Astrocyte of the hippocampus (primary cell): ENCODE results near the gene TPD52L2.
"Not testable (repeated sequence)": the region's sequence is repeated elsewhere in the genome, so short reads cannot be mapped to it uniquely, and the experiment has no call there.

ENCODE experiments used
- DNase-seq: peaks from one replicate; pipeline ENCODE4 v3.0.0; 2011; ENCODE audit warnings: low read depth, low spot score

The TPD52L2 gene

DNA sequence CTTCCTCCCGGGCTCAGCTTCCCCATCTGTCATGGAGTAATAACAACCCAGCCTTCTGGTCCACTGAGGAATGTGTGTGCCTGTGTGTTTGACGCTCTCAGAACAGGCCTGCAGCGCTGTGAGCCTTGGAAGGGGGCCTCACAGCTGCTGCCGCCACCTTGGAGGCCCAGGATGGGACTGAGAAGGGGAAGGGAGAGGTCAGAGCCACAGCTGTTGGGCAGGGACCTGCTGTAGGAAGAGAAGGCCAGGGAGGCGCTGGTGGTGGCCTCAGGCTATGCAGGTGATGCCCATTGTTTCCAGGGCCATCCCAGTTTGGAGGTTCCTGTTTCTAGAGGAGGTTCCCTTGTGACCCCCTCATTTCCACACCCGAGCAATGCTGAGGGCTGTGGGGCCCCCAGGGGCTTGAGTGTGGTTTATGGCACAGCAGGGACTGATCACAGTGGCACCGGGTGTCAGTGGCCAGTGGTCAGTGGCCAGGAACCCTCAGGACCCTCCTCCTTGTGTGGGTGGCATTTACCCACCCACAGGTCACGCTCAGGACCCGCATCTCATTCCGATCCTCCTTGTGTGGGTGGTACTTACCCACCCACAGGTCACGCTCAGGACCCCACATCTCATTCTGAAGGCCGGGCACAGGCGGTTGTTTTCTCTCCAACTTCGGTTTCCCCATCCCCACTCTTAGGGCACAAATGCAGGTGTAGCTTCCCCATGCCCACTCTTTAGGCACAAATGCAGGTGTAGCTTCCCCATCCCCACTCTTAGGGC lies 14.0 kb downstream of the TPD52L2 start:
- DNase-seq = no peak

DNA sequence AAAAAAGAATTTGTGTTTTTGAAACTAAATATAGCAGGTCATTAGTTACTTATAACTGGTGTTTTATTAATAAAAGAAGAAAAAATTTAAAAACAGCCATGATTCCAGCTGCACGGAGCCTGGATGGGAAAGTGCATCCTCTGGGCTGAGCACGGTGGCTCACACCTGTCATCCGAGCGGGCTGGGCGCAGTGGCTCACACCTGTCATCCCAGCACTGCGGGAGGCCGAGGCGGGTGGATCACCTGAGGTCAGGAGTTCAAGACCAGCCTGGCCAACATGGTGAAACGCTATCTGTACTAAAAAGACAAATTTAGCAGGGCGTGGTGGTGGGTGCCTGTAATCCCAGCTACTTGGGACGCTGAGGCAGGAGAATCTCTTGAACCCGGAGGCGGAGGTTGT lies 15.8 kb downstream of the TPD52L2 start:
- DNase-seq = not testable (repeated sequence)

DNA sequence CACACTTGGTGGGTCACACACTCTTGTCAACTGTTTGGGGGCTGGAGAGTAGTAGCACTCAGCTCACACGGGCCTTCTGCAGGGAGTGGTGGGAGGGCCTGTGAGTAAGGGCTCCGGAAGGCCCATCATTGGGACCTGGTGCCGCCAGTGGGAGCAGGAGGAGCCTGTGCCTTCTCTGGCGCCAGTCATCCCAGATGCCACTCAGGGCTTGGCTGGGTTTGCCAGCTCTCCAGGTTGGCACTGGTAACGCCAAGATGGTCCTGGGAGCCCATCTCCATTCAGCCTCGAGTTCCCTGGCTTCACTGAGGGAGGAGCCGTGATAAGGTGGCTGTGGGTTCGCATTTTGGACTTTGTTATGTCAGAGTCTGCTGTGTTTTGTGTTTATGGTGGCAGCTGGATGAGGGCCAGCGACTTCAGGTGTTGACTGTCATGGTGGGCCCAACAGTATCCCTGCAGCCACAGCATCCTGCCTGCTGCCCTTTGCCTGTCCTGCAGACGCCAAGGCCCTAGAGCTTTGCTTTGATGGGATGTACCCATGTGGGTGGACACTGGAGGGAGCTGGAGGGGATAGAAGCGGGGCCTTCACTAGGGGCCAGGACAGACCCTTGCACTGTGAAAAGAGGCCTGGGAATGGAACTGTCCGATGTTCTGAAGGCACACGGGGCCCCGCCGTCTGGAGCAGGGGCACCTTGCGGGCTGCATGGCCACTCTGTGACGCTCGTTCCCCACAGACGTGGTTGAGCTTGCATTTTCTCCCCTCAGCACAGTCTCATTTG lies 16.6 kb downstream of the TPD52L2 start:
- DNase-seq = no peak

DNA sequence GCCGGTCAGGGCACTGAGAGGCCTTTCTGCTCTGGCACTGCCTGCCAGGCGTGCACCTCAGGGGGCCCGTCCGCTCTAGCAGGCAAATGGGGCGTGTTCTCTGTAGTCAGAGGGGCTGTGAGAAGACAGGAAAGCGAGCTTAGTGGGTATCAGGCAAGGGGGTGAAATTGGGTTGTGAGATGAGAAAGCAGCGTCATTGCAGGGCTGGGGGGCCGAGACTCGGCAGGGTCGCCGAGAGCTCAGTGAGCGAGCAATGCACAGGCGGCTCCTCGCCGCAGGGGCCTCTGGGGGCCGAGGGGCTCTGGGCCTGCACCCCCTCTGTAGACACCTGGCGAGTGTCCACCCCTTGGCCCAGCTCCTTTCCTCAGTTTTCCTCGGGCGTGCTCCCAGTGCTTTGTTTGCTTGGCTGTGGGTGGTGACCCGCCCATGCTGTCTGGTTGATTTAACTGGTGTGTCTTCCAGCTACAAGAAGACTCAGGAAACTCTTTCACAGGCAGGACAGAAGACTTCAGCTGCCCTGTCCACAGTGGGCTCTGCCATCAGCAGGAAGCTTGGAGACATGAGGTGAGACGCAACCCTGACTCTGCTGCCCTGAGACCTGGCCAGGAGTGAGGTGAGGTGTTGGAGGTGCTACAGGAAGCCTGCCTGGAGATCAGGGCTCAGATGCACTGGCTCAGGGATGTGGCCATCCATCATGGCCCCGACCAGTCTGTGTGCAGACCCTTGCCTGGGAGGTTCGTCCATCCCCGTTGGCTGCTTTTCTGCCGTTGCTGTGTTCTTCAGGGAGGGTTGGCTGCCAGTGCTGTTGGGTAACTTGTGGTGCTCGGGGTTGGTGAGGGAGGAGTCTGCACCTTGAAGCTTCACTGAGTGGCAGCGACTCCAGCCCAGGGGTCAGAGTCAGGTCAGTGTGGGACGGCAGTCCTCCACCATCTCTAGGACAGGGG lies 17.5 kb downstream of the TPD52L2 start:
- DNase-seq = no peak

DNA sequence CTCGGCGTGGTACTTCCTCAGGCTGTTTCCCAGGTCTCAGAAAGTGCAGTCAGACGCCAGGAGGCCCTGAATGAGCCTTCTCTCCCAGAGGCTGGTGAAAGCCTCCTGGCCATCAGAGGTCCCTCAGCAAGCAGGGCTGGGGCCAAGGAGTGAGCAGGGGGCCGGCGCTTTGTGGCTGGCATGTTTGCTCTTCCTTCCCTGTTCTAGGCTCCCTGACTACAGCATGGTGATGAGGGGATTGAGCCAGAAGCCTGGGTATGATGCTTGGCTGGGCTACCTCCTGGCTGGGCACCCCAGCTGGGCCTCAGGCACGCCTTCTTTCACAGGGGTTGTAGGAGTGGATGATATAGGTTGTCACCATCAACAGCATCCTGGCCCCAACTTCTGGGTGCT lies 18.1 kb downstream of the TPD52L2 start:
- no peak for DNase-seq

DNA sequence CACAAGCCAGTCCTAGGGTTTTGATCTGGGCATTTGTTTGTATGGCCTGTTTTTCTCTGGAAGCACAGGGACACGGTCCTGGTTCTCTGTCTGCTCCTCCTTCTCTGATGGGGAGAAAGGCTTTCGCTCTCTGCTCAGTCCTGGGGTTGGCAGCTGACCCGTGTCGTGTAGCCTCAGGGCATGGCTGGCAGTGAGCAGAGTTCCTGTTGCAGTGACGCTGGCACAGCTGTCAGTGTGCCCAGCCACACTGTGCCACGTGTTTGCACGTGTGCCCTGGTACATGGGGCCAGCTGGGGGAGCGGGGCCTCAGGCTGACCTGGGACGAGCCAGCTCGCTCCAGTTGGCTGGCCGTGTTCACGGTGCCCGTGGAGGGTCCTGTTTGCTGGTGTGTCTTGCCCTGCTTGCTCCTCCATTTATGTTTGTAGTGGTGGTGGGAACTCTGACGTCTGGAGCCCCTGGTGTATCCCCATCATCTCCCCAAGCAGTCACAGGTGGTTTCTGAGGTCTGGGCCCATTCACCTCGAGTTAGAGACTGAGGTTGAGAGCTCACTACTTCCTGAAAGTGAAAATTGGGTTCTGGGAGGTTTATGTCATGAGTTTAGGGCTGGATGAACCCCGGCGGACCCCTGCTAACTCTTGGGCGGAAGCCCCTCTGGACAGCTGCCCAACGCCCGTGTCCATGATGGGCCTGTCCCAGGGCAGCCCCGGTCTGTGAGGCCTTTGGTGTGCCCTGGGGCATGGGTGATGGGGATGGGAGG lies 19.6 kb downstream of the TPD52L2 start:
- no peak for DNase-seq

DNA sequence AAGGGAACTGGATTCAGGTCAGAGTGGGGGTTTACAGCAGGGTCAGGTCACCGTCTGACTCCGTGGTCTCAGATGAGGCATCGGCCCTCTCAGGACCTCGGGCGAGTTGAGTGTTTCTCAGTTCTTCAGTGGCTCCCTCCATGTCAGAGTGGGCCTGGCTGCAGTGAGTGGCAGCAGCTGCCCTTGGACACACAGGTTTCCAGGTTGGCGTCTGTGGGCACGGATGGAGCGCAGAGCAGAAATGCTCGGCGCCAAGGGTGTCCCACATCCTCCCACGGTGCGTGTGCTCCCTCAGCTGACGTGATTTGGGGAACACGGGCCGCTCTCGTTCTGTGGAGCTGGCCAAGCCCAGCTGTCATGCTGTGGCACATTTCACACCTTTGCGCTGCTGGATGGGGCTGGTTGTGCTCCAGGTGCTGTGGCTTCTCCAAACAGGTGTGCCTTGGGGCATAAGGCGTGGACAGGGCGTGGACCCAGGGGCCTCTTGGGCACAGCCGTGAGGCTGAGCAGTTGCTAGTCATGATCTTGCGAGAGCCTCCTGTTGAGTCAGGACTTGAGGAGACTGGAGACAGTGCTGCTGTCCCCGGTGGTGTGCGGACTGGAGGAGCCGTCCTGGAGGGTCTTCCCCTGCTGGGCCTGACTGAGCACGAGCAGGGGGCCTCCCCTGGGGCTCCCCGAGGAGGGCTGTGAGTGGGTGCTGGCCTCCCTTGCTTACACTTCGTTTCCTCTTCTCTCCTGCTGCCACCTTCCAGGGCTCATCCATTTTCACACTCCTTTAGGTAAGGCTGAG lies 20.4 kb downstream of the TPD52L2 start:
- DNase-seq = no peak

DNA sequence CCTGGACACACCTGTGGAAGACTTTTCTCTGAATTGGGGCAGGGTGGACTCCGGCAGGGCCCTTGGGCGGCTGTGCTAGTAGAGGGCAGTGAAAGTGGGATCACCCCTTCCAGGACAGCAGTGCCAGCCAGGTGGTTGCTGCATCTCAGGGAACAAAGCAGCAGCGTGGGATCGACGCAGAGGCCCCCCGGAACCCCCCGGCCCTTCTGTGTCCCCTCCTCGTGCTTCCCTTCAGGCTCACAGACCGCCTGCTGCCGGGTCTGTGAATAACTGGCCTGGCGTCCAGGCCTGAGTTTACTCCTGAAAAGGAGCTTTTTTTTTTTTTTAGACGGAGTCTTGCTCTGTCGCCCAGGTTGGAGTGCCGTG lies 21.0 kb downstream of the TPD52L2 start:
- DNase-seq = no peak

DNA sequence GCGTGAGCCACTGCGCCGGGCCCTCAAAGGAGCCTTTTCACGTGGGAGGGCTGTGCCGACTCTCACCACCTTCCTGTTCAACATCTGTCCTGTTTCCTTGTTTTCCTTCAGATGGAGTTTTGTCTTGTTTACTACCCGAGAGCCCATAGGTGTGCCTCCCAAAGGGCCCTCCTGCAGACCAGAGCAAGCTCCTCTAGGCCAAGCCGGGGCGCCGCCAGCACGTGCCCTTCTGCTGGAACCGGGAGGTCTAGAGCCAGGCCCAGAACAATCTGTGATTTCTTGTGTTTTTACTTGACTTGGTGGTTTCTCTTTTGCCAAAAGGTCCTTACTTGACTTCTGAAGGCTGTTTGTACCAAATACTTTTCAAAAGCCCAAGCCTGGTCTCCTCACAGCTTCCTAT lies 21.9 kb downstream of the TPD52L2 start:
- DNase-seq = no peak

DNA sequence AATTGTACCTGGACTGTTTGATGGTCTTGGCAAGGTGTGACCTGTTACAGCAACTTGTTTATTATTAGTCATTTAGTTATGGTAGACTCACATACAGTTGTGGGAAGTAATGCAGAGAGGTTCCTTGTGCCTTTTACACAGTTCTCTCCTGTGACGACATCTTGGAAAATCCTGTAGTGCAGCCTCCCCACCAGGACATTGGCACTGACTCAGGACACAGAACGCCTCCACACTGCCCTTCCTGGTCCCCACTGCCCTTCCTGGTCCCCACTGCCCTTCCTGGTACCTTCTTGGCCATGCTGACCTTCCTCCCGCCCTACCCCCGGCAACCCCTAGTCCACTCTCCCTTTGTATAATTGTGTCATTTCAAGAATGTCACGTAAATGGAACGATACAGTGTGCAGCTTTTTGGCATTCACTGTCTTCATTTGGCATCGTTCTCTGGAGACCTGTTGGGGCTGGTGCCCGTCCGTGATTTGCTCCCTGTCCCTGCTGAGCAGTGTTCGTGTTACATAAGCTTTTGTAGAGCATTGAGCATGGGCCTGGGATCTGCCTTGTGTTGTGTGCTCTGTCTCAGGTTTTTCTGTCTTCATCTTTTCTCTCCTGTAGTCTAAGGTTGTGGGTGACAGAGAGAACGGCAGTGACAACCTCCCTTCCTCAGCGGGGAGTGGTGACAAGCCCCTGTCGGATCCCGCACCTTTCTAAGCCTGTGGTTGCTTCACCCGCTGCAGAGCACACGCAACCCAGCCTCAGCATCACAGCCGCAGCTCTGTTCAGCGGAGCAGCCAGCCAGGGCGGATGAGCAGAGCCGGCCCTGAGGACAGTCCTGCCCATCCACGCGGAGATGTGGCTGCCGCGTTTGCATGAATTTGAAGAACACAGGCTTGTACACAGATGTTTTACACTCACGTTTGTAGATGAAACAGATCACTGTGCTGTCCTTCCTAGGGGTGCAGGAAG lies 24.5 kb downstream of the TPD52L2 start:
- DNase-seq = no peak

DNA sequence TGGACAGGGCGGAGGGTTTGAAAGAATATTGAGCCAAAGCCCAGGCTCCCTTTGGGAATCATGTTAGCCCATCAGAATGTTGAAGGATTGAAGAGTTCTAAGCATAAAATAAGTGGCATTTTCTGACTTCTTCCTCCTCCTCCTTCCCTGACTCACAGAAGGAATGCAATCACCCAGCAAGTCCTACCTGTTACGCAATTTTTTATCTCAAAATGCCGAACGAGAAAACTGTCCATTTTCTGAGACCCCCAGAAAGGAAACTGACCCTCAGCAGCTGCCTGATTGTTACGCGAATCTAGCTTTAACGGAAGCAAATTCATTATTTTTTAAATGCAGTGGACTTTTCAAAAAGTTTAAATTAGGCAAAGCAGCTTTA lies 25.1 kb downstream of the TPD52L2 start:
- no peak for DNase-seq

DNA sequence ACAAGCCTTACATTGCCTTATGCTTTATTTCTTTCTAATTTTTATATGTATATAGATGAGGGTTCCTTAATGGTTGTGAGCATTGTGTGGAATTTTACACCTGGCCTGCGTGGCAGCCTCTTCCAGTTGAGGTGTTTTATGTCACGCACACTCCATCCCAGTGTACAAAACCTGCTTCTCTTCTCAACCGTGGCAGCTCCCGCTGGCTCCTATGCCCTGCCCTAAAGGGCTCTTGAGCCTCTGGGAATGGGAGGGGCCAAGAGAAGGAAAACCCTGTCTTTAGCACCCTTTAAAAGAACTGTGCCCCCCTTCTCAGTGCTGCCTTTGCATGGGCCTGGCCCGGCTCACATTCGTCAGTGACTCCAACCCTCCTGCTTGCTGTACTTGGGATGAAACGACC lies 25.5 kb downstream of the TPD52L2 start:
- DNase-seq = no peak

DNA sequence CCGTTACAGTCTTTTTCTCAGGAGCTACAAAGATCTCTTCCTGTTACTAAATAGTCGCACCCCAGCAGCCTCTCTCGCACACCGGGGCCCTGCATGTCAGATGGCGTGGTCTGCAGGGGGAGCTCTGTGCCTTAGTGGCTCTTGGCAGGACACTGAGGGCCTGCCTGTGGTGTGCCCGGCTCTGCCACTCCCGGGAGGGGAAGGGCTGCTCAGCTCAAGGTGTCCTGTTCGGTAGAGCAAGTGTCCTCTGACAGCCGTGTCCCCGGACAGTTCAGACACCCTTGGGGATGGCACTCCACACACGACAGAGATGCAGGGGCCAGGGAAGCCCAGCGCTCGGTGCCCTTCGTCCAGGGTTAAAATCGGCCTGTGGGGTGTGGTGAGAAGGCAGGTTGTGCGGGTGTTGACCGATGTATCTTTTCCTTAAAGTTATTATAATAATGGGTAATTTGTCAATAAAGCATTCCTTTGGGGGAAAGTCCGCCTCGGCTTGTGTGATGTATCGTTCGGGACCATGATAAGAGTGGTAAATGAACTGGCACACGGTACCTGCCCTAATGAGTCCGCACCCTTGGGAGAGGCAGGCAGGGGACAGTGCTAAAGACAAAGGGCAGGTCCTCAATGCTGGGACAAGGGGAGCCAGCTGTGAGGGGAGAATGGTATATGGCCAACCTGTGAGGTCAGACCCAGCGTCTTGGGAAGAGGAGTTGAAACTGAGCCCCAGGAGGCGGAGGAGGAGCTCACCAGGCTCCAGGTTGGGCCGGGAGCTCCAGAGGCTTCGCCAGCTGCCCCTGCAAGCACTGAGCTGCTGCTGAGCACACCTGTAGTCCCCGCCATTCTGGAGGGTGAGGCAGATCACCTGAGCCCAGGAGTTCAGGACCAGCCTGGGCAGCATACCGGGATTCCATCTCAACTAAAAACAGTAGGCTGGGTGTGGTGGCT lies 26.3 kb downstream of the TPD52L2 start:
- no peak for DNase-seq

DNA sequence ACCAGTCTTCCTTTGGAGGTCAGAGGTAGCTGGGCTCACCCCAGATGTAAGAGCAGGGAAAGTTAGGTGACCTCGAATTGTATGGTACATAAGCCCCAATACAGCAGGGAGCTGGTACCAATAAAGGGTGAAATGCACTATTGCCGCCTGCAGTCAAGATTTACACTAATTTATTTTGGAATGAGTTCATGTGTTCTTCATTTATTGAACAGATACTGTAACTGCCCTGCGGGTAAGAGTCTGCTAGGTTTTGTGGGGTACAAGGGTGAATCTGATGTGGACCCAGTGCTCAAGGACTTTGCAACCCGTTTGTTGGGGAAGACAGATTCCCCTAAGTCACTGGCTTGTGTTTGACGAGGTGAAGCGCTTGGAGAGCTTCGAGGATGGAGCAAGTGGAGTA lies 27.3 kb downstream of the TPD52L2 start:
- no peak for DNase-seq

DNA sequence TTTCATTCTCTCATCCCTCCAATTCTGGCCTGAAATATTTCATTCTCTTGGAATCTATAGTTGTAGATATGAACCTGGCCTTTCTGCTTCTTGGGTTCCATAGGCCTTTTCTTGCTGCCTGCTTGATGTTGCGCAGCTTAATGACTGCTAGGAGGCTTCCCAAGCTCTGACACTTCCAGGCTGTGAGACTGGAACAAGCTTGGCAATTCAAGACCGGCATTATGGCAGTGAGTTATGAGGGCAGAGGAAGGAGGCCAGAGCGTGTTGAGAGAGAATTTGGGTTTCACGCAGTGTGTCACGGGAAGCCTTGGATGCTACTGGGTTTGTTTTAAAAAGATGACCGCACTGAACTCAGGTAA lies 28.9 kb downstream of the TPD52L2 start:
- DNase-seq = no peak

DNA sequence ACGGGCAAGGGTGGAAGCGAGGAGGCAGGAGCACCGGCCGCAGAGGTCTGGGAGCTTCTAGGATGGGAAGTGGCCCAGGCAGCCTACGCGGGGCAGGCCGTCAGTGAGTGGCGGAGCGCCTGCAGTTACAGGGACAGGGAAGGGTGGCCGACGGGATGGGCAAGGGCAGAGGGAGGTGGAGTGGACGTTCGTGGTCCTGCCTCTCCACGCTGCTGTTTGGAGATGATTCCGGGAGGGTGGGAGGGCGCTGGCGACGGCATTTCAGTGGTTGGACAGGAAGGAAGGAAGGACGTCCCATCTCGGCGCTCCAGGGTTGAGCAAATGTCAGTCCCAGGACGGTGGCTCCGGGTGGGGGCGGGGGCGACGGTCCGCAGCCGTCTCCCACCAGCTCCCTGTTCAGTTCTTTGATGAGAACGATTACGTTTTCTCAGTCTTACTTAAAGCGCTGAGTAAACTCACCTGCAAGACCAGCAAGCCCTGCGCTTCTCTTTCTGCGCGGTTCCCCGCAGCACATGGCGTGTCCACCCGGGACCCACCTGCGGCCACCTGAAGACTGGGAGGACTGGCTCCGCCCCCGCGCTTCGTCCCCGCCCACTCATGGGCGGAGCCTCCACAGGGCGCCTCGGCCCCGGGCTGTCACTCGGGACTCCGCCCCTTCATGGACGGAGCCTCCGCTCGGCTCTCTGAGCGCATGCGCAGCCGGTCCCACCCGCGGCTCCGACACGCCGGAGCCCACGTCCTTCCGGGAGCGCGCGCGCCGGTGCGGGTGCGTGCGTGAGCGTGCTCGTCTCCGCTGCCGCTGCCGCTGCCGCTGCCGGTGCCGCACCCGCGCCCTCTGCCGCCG lies 29.5 kb downstream of the TPD52L2 start, which contains the start of gene DNAJC5:
TSS of gene DNAJC5 (plus strand) at position 769 of the 844 bp plus-strand sequence. CDS start 33,220 bp downstream, outside the sequence.
- peak; percentile 98 for DNase-seq

DNA sequence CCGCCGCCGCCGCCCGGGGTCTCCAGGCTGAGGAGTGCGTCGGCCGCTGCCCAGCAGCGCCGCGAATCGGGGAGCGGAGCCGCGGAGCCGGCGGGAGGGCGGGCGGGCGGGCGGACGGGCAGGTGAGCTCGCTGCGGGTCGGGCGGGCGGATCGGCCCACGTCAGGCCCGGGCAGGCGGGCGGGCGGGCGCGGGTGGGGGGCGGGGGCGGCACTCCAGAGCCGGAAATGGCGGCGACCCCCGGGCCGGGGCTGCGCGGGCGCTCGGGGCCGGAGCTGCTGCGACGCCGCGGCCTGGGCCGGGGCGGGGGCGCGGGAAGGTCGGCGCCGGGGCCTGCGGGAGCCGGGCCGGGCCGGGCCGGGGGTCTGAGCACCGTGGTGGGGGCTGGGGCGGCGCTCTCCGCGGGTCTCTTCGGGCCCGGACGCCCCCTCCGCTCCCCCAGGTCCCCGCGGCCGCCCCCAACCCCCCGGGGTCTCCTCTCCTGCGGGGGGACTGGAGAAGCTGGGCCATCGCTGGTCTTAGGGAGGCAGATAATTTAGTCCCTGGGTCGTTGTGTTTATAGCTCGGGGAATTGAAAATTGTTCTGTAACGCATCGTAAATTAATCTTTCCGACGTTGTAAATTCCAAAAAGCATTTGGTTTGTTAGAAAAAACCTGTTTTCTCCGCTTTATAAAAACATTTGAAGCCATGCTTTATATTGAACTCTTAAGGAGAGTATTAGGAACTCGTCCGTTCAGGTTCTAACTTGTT lies 30.3 kb downstream of the TPD52L2 start:
- DNase-seq = peak; percentile 8
